GM10248 (cell line): ENCODE results near the gene GRIFIN.

Experiments used
- CTCF ChIA-PET: fragments of 300-600 bp; sonication (Branson Sonifier 250); formaldehyde crosslinking; extraction: SDS; loops from one replicate; lab custom pipeline; 2021; ENCODE audit warnings: antibody characterized with exemption; lab: Yijun Ruan, JAX
- POLR2A ChIA-PET: fragments of 350-650 bp; sonication (Branson Sonifier 250); formaldehyde crosslinking; extraction: SDS; loops from one replicate; lab custom pipeline; 2020; ENCODE audit warnings: antibody characterized with exemption; lab: Yijun Ruan, JAX
- DNase-seq: peaks from one replicate; pipeline ENCODE4 v3.0.0; 2012; ENCODE audit errors: extremely low spot score
- CTCF ChIP-seq: IDR thresholded peaks from 2 replicates; pipeline ENCODE4 v1.5.1; 2012; ENCODE audit warnings: mild to moderate bottlenecking, low read depth; ENCODE audit errors: extremely low read depth, missing control alignments, control extremely low read depth

GRIFIN gene

GRCh38 chr7:2512179-2512661, 36.0 kb upstream of the GRIFIN start:
- CTCF ChIA-PET, result interaction anchor here (1.7 to 2.2 kb wide), 2 partner anchors 10 to 43 kb away, joined by 5 to 6 read pairs; no protein-coding TSS in a partner anchor
- DNase-seq, result peak; percentile 64
- no peak for TF ChIP-seq CTCF
- POLR2A ChIA-PET, result no interaction called here

GRCh38 chr7:2511769-2512168, 35.6 kb upstream of the GRIFIN start:
- ChIA-PET POLR2A (no interaction called here), CTCF (interaction anchor here (1.2 to 2.2 kb wide), 4 partner anchors 10 to 60 kb away, joined by 4 to 6 read pairs (median 5); no protein-coding TSS in a partner anchor)
- no peak for DNase-seq
- TF ChIP-seq CTCF, result no peak

- ChIA-PET CTCF (interaction anchor here (1.2 to 2.2 kb wide), 4 partner anchors 9 to 59 kb away, joined by 4 to 6 read pairs (median 5); no protein-coding TSS in a partner anchor), POLR2A (no interaction called here)
- peak; percentile 71 for DNase-seq
- no peak for TF ChIP-seq CTCF
These were observed 34.9 kb upstream of the GRIFIN start for GRCh38 chr7:2510909-2511768.

- no peak for DNase-seq
- ChIA-PET CTCF (interaction anchor here (1.2 to 1.7 kb wide), 2 partner anchors 41 to 58 kb away, joined by 4 to 5 read pairs; no protein-coding TSS in a partner anchor), POLR2A (no interaction called here)
These were observed 34.1 kb upstream of the GRIFIN start for GRCh38 chr7:2510130-2510776.

GRCh38 chr7:2509298-2509906, 33.2 kb upstream of the GRIFIN start:
- no peak for TF ChIP-seq CTCF
- CTCF ChIA-PET, result interaction anchor here (1.3 kb wide), 1 partner anchor 200 kb away, joined by 3 read pairs; no protein-coding TSS in a partner anchor
- DNase-seq, result no peak
- POLR2A ChIA-PET, result no interaction called here

More at GRCh38 chr7:2510130-2510776, 34.1 kb upstream of the GRIFIN start:
- TF ChIP-seq CTCF, result no peak
